Activated CD4-positive, alpha-beta T cell treated with anti-CD3 and anti-CD28 coated beads, Interleukin-2, Interleukin-6, amounts not matched to agents 100 ng/mL and 50 ng/mL, durations not matched to agents 16 hours and 8 hours (primary cell): ENCODE data around the gene CACNA1D.
A peak's percentile ranks its signal among the peaks of the same experiment; 100 is the strongest.

Experiments
- DNase-seq: peaks from one replicate; pipeline ENCODE4 v3.0.0-alpha.2; 2020

The CACNA1D gene

GRCh38 chr3:53695324-53695690 lies 200.9 kb downstream of the CACNA1D start:
- no peak for DNase-seq

DNA sequence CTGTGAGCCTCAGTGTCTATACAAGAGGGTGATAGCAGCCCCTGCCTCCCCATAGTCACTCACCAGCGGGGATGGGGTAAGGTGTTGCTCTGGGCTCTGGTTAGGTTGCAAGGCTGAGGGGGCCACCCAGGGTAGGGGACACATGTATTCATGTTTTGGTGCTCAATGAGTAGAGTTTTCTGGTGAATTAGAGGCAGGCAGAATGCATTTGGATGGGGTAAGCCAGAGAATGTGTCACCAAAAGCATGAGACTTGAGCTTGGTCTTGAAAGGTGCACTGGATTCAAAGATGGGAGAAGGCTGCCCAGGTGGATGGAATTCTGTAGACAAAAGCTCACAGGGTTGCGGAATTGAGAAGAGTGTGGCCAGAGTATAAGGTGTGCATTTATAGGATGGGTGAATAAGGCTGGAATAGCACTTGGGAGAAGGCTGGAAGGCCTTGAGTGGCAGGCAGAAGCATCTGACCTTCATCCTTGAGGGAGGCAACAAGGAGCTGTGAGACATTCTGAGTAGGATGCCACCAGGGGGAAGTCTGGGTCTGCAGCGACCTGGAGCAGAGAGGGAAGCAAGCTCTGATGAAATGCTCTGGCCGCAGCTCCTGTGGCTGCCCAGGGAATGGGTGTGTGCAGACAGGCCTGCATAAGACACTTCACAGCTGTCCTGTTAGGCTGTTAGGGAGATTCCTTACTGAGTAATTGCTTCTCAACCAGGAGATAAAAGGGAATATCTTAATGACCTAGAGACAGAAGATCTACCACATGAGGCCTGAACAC lies 202.2 kb downstream of the CACNA1D start:
- no peak for DNase-seq

DNA sequence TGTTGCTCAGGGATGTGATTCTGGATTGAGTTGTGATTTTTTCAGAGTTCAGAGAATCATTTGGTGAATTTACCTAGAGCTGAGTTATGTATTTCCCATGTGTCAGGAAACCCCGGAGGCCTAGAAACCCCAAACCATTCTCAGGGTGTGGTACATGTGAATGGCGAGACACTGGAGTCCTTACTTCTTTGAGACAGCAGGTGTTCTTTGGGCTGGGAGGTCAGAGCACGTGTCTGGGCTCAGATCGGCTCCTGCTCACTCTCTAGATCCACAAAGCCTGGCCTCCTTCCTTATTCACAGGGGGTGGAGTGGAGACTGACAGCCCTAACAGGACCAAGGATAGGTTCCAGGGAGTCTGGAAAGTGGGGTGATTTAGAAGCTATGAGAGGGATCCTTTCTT lies 206.0 kb downstream of the CACNA1D start:
- no peak for DNase-seq

GRCh38 chr3:53702776-53703530 lies 208.5 kb downstream of the CACNA1D start:
- DNase-seq, result no peak

DNA sequence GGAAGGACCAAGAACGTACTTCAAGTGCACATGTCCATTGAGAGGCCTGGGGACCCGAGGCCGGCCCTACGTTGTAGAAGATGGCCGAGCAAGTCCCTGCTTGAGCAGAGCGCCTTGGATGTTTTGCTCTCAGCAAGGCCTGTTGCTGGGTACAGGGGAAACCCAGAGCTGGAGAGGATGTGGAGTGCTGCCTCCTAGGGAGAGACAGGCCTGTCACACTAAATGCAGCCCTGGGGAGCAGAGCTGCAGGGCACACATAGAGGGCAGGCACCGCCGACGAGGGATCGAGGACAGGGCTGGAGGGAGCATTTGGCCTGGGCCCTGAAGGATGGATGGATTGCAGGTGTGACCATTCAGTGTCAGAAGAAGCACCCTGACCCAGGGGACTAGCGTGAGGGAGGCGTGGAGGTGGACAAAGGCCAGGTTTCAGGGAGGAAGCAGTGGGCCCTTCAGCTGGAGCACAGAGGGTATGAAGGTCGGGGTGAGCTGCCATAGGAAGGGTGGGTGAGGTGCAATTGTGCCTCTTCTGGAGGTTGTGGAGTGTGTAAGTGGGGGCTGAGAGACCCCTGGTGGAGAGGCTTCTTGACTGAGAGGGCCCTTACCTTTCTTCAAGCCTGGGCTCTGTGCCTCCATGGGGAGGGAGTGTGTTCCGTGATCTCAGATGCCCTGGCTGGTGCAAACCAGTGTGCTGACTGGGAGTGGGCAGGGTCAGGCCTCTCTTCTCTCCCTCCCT lies 209.4 kb downstream of the CACNA1D start:
- DNase-seq, result no peak

DNA sequence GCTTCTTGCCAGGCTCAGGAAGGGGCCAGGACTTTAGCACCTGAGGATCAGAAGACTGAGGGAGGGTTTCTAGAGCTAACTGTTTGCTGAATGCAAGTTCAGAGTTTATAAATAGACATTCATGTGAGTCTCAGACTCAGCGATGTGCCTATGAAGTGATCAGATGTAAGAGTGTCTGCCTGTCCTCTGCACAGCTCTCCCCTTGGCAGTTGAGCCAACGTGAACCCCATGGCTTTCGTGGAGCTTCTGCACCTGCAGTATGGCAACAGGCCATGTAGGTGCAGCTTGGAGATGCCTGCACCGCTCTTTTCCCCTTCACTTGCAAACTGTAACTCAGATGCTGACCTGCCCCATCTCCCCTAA lies 209.9 kb downstream of the CACNA1D start:
- DNase-seq, result no peak

DNA sequence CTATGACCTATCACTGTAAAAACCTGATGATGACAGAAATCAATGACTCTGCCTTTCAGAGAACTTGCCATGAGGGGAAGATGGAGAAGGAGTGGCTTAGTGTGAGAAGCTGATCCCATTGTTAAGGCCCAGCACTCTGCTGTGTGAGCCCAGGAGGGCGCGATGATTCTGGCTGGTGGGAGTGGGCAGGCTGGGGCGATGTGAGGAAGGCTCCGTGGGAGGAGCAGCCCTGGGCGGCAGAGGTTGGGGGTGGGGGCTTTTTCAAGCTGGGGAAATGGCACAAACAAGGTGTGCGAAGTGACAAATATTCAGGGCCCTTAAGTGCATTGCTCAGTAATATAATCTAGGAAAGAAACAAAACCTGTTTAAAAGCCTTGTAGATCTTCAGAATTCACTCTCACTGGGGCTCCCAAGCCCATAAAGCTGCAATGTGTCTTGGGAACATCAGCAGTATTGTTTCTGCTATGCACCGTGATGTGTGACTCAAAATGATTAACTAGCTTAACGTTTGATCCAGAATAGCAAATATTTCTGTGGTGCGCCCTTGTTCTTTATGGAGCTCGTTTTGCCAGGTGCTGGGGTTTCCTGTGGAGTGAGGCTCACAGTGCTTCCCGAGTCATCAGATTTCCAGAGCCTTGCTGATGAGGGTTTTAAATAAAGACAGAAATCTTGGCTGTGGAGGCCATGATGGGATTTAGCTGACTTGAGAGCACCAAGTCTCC lies 210.8 kb downstream of the CACNA1D start:
- DNase-seq, result no peak

DNA sequence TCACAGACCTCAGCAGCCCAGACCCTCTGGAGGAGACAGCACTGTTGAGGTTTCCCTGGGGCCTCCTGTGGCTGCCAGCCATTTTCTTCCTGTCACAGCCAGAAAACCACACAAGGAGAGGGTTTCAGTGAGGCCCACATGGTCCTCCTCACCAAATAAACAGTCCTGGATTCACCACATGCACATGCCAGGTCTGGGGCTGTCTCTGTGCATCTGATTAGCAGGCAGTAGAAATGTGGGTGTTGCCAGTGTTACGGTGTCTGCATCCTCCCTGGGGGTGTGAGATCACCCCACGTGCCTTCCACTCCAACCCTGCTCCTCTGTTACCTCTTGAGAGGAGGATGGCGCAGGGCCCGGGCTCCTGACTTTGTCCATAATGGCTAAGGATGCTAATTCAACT lies 211.4 kb downstream of the CACNA1D start:
- DNase-seq, result peak; percentile 6

GRCh38 chr3:53707222-53707621 lies 212.8 kb downstream of the CACNA1D start:
- DNase-seq, result no peak

- DNase-seq, result no peak
Observed at GRCh38 chr3:53708001-53708621, 213.7 kb downstream of the CACNA1D start.

DNA sequence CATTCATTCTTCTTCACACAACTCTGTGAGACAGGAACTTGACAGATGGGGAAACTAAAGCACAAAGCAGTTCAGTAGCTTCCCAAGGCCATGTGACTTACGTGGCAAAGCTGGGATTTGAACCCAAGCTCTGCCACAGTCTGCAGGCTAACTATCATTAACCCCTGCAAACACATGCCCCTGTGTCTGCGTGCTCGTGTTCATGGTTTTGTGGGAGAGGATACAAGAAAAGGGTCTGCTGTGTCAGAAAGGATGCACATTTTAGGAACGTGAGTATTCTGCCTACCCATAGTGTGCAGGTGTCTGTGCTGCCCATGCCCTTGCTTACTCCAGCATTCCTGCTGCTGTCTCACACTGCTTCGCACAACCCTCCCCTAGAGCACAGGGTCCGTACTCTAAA lies 214.8 kb downstream of the CACNA1D start:
- DNase-seq, result no peak

DNA sequence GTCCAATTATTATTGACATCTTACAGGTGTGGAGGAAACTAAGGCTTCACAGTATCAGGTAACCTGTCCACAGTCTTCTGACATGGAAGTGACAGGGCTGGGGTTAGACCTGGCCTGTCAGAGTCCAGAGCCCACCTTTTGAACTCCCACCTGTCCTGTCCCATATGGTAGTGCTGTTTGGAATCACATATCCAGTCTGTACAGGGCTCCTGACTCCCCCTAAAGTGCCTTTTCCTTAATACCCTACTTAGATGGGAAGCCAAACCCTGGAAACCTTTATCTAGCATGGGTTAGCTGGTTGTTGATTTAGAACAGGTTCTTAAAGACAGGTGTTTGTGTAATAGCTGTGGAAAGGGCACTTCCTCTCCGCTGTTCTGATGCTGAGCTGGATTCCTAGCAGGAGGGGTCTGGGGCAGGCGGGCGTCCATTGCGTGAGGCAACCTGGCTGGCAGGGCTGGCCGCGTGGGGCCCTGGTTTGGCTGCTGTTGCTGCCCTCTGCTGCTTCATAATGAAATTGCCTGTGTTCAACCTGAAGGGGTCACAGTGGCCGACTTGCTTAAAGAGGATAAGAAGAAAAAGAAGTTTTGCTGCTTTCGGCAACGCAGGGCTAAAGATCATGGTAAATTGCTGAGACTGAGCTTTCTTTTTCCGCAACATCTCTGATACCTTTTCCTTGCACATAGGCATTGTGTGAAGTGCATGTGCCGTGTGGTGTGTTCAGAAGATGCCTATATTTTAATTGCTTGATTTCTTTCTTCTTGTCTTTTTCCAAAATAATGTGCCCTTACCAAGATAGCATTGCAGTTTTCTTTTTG lies 215.7 kb downstream of the CACNA1D start:
- DNase-seq, result peak; percentile 78

GRCh38 chr3:53711387-53711786 lies 217.0 kb downstream of the CACNA1D start:
- no peak for DNase-seq

DNA sequence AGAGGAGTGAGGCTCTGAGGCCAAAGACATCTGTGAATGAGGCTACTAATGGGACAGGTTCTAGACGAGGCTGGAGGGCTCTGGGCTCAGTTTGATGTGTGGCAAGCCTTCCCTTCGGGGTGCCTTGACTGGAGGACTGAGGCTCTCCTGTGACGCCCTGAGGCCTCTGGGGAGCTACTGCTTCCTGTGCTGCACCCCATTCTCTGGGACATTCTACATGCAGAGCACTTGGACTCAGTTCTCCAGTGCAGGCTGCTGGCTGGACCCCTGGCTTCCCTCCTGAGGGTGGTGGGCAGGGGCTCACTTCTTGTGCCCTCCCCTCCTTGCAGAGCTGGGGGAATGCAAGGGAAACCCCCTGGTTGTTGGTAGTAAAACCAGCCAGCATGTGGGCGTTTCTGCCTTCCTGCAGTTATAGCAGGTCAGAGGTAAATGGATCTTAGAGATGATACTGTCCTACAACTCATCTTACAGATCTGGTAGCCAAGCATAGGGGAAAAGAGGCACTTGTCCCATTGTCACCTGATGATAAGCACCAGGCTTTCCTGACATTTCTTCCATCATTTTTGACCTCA lies 218.5 kb downstream of the CACNA1D start:
- no peak for DNase-seq

- DNase-seq, result no peak
Observed at GRCh38 chr3:53713626-53714025, 219.2 kb downstream of the CACNA1D start.

DNA sequence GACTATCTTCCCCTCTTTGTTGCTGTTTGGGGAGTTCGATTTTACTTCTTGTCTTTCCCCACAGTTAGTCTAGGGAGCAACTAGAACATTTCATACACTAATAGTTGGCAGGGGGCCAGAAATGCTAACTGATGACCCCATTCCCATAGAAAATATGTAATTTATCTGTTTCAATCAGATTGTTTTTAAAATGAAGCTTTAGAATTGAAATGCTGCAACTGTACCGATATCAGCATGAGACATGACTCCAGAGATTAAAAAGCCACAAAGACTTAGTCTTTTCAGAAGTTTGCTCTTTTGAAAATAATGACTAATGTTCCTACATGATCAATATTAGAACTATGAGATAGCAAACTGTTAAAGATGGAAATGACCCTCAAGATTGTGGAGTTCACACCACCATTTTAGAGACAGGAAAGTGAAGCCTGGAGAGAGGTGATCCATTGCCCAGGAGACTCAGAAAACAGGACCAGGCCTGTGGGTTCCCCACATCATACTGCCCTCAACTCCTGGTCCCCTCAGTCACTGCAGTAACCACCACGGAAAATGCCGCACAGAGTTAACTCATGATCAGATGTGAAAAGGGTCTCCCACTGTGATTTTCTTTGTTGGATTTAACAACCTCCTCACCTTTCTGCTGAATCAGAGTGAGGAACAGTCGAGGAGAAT lies 221.5 kb downstream of the CACNA1D start:
- no peak for DNase-seq

DNA sequence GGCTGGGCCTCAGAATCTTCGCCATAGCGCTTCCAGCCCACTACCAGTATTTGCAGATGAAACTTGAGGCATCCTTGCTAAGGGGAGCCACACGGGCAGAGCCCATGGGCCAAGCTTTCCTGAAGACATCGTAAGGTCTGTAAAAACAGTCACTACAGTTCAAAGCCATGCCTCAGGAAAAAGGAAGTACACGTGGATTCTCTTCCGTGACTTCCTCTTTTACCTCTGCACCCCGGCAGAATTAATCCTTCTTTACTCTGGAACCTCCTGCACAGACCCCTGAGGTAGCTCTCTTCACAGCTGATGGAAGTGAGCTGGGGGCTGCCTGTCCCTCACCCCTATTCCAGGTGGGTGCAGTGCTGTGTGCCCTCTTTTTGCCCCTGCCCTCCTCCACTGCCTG lies 222.6 kb downstream of the CACNA1D start:
- DNase-seq, result no peak

GRCh38 chr3:53718462-53718861 lies 224.1 kb downstream of the CACNA1D start:
- no peak for DNase-seq

- DNase-seq, result no peak
Observed at GRCh38 chr3:53719796-53720195, 225.4 kb downstream of the CACNA1D start.

GRCh38 chr3:53721187-53722119 lies 227.0 kb downstream of the CACNA1D start:
- no peak for DNase-seq
